Coronary artery (tissue), 2 donors: ENCODE measurements around the gene ACAN.

ENCODE experiments used
- DNase-seq: peaks from one replicate; pipeline ENCODE4 v3.0.0-alpha.2; 2017; ENCODE audit warnings: low spot score
- H3K27ac ChIP-seq, 2 donors: fragments of 200-600 bp; sonication (generic); one replicate each; pipeline ENCODE4 v1.5.1; 2016 to 2019
- H3K4me3 ChIP-seq: fragments of 200-600 bp; sonication (generic); 2 replicates; pipeline ENCODE4 v1.5.1; 2016; ENCODE audit warnings: mild to moderate bottlenecking, moderate library complexity
- TF ChIP-seq, protein P1 (sequence below): fragments of 200-600 bp; sonication (generic); IDR thresholded peaks from one replicate; pipeline ENCODE4 v1.5.1; 2019; ENCODE audit warnings: antibody characterized with exemption

The ACAN gene

DNA sequence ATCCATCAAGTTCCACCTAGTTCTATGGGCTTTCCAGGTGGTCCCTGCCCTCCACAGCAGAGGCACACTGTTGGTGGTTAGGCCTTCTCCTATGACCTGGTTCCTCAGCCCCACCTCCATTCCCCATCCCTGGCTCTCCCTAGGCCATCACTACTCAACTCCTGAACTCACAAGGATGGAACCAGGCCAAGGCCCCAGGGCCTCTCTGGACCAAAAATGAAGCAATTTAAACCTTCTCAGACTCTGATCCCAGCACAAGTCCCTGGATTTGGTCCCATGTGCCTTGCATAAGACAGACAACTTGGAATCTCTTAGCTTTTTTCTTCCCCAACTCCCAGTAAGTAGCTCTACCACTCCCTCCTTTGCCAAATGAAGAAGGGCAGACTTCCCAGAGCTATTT lies 14.4 kb upstream of the ACAN start:
- H3K4me3 ChIP-seq = no peak overlapping the region
- H3K27ac ChIP-seq = no peak overlapping the region
- DNase-seq = peak; percentile 45
- TF ChIP-seq, protein P1, sequence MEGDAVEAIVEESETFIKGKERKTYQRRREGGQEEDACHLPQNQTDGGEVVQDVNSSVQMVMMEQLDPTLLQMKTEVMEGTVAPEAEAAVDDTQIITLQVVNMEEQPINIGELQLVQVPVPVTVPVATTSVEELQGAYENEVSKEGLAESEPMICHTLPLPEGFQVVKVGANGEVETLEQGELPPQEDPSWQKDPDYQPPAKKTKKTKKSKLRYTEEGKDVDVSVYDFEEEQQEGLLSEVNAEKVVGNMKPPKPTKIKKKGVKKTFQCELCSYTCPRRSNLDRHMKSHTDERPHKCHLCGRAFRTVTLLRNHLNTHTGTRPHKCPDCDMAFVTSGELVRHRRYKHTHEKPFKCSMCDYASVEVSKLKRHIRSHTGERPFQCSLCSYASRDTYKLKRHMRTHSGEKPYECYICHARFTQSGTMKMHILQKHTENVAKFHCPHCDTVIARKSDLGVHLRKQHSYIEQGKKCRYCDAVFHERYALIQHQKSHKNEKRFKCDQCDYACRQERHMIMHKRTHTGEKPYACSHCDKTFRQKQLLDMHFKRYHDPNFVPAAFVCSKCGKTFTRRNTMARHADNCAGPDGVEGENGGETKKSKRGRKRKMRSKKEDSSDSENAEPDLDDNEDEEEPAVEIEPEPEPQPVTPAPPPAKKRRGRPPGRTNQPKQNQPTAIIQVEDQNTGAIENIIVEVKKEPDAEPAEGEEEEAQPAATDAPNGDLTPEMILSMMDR = no peak

- no peak overlapping the region for H3K4me3 ChIP-seq
- TF ChIP-seq, protein P1 = no peak
- DNase-seq = no peak
- no peak overlapping the region for H3K27ac ChIP-seq
Observed at GRCh38 chr15:88790486-88790885, 12.8 kb upstream of the ACAN start.

DNA sequence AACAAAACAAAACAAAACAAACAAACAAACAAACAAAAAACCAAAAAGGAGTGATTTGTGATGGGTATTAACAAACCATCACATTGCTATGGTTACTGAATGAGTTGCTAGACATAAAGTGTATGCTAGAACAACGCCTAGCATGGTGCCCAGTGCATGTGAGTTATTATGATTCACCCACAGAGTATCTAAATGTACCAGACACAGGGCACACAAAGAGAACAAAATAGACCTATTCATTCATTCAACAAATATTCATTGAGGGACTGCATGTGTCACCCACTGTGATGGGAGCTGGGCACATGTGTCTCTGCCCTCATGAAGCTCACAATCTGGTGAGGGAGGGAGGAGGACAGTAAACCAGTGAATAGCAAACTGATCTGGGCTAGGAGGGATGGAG lies 11.6 kb upstream of the ACAN start:
- Histone ChIP-seq H3K27ac (no peak overlapping the region), H3K4me3 (no peak overlapping the region)
- peak; percentile 16 for DNase-seq
- TF ChIP-seq, protein P1 = no peak

DNA sequence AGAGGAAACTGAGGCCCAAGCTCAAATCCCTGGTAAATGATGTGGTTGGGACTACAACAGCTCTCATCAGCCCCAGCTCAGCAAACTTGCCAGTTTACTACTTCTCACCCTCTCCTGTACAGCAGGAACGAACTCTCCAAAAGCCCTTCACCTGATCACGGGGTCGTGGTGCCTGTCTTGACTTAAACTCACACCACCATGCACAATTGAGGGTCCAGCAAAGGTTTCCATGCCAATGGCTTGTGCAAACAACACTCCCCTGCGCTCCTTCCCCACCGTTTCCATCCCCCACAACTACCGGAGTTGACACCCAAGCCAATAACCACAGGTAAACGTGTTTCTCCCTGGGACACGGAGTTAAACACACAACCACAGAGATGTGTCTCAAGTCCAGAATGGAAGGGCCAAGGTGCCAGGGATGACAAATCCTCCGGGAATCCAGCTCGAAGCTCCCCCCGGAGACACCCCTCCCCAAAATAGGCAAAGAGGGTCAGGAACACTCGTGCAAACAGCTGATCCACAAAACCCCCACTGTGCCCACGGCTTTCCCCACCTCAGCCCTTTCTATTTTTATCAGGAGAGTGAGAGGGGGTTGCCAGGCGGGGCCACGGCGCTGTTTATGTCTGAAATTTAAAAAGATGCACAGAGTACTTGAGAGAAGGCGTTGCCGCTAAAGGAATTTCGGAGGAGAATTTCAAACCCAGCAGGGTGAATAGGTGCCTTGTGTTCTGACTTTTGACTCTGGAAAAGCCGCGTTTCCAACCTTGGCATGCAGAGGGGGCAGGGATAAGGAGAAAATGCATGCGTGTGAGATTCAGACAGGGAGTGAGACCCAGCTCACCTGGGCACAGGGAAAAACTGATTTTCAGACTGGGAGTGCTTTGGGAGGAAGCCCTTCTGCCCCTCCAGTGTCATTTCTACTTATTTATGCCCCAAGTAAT lies 10.6 kb upstream of the ACAN start:
- Histone ChIP-seq H3K4me3 (no peak overlapping the region), H3K27ac (no peak overlapping the region)
- TF ChIP-seq, protein P1 = no peak
- DNase-seq = peak; percentile 52

GRCh38 chr15:88794001-88794400 lies 9.2 kb upstream of the ACAN start:
- TF ChIP-seq, protein P1 = no peak
- peak; percentile 24 for DNase-seq
- Histone ChIP-seq H3K4me3 (no peak overlapping the region), H3K27ac (no peak overlapping the region)

DNA sequence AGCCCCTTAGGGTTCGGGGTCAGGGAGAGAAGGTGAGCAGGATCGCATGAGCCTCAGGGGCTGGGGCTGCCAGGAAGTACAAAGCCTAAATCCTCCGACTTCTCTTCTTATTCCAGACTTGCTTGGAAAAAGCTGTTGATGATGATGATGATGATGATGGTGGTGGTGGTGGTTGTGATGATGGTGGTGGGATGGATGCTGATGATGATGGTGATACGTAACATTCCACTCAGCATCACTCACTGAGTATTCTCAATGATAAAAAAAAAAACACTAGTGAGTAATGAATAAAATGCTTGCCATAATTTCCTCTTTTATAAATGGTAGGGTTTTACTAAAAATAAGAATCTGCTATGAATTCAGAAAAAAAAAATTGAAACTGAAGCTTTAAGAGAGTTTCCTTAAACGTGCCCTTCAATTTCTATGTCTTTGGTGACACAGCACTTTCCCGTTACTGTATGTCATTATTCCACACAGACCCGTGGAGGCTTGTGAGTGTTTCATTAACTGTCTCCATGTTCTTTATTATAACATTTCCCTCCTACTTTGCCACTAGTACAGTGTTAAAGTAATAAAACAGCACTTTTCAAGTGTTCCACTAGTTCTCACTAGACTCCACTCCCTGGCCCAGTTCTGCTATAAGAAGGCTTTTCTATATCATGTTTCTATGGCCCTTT lies 5.4 kb upstream of the ACAN start:
- no peak overlapping the region for H3K27ac ChIP-seq
- no peak overlapping the region for H3K4me3 ChIP-seq
- no peak for DNase-seq
- TF ChIP-seq, protein P1 = no peak

GRCh38 chr15:88799341-88799740 lies 3.9 kb upstream of the ACAN start:
- no peak overlapping the region for H3K4me3 ChIP-seq
- TF ChIP-seq, protein P1 = no peak
- no peak overlapping the region for H3K27ac ChIP-seq
- no peak for DNase-seq
